B cell (primary cell): ENCODE results near the gene KCNH8. TPM values are rescaled to one million over a fixed set of nuclear protein-coding genes. Genes with fewer than 3 reads are reported as not detected.

Source experiments
- ATAC-seq: fragments of 200-7000 bp; cut with Tn5 transposase; one replicate; pipeline ENCODE4 v1.10.0; 2021; ENCODE audit warnings: low read depth, mild to moderate bottlenecking, moderate number of reproducible peaks, moderate library complexity
- CTCF ChIA-PET: fragments of 350-600 bp; sonication (Branson Sonifier 250); formaldehyde crosslinking; loops from one replicate; lab custom pipeline; 2021; ENCODE audit warnings: antibody characterized with exemption, inconsistent platforms; lab: Charles Lee
- POLR2A ChIA-PET: fragments of 350-600 bp; sonication (Branson Sonifier 250); formaldehyde crosslinking; loops from one replicate; lab custom pipeline; 2021; ENCODE audit warnings: antibody characterized with exemption; lab: Charles Lee
- DNase-seq: peaks from one replicate; pipeline ENCODE4 v3.0.0; 2013
- H2AFZ ChIP-seq: 2 replicates; pipeline ENCODE4 v1.6.1; 2012; ENCODE audit warnings: mild to moderate bottlenecking, low read depth, low read length; ENCODE audit not compliant: insufficient read depth, poor library complexity, severe bottlenecking
- H3K27ac ChIP-seq, 2 donors: 1 replicate in 1 of 2; 2 replicates in 1 of 2; pipeline ENCODE4 v1.5.1; 2012 to 2013; ENCODE audit warnings: low read length in 2 of 2, mild to moderate bottlenecking in 2 of 2, moderate library complexity in 1 of 2
- H3K27me3 ChIP-seq, 4 experiments: fragments of 200-600 bp in 1 of 4; sonication (generic) in 1 of 4; replicated peaks in 1 of 4; 1 replicate in 2 of 4; 2 replicates in 2 of 4; pipeline versions ENCODE4 v1.6.1 to v1.7.0; 2013 to 2016; ENCODE audit warnings: low read length in 3 of 4, mild to moderate bottlenecking in 2 of 4, mixed read lengths in 1 of 4, moderate library complexity in 1 of 4; ENCODE audit not compliant: insufficient read depth in 4 of 4, control insufficient read depth in 3 of 4; ENCODE audit errors: control extremely low read depth in 1 of 4
- H3K36me3 ChIP-seq, 2 experiments: replicated peaks in 1 of 2; 1 replicate in 1 of 2; 2 replicates in 1 of 2; pipeline versions ENCODE4 v1.6.1 to v1.7.1; 2013; ENCODE audit warnings: low read length in 1 of 2; ENCODE audit not compliant: insufficient read depth in 2 of 2, control insufficient read depth in 1 of 2; ENCODE audit errors: control extremely low read depth in 1 of 2, extremely low read depth in 1 of 2
- H3K4me1 ChIP-seq, 2 donors: fragments of 200-600 bp in 1 of 2; sonication (generic) in 1 of 2; 1 replicate in 1 of 2; 2 replicates in 1 of 2; pipeline versions ENCODE4 v1.5.1 to v1.6.1; 2013 to 2017; ENCODE audit warnings: low read length in 2 of 2; ENCODE audit not compliant: control insufficient read depth in 2 of 2, insufficient read depth in 2 of 2
- H3K4me2 ChIP-seq: replicated peaks from 2 replicates; pipeline ENCODE3; 2012; ENCODE audit warnings: mild to moderate bottlenecking, low read depth, low read length; ENCODE audit not compliant: poor library complexity, severe bottlenecking
- H3K4me3 ChIP-seq, 5 experiments: fragments of 200-600 bp in 1 of 5; sonication (generic) in 1 of 5; 1 replicate in 3 of 5; 2 replicates in 2 of 5; pipeline versions ENCODE4 v1.5.1 to v1.7.0; 2011 to 2016; ENCODE audit warnings: low read length in 4 of 5, mild to moderate bottlenecking in 4 of 5, low read depth in 2 of 5, control low read depth in 1 of 5, moderate library complexity in 1 of 5; ENCODE audit not compliant: insufficient read depth in 1 of 5; ENCODE audit errors: control extremely low read depth in 1 of 5, extremely low read depth in 1 of 5
- H3K79me2 ChIP-seq: fragments of 200-600 bp; sonication (generic); one replicate; pipeline ENCODE4 v1.6.0; 2016; ENCODE audit warnings: low read length; ENCODE audit not compliant: control insufficient read depth, insufficient read depth
- H3K9ac ChIP-seq: fragments of 200-600 bp; sonication (generic); 2 replicates; pipeline ENCODE4 v1.6.1; 2017; ENCODE audit warnings: mild to moderate bottlenecking, low read length, moderate library complexity
- H3K9me3 ChIP-seq, 3 donors: one replicate each; pipeline versions ENCODE4 v1.6.1 to v1.7.1; 2013; ENCODE audit warnings: low read length in 2 of 3; ENCODE audit not compliant: control insufficient read depth in 2 of 3, insufficient read depth in 1 of 3; ENCODE audit errors: control extremely low read depth in 1 of 3
- H4K20me1 ChIP-seq: 2 replicates; pipeline ENCODE4 v1.6.0; 2012; ENCODE audit warnings: mild to moderate bottlenecking, low read length; ENCODE audit not compliant: insufficient read depth, control insufficient read depth, poor library complexity, severe bottlenecking
- H3K27ac Mint-ChIP-seq: one replicate; pipeline ENCODE4 v1.8.0; 2021; ENCODE audit warnings: mixed read lengths
- H3K27me3 Mint-ChIP-seq: one replicate; pipeline ENCODE4 v1.8.0; 2021; ENCODE audit warnings: mixed read lengths
- H3K4me1 Mint-ChIP-seq: one replicate; pipeline ENCODE4 v1.8.0; 2021; ENCODE audit warnings: mixed read lengths
- H3K4me3 Mint-ChIP-seq: one replicate; pipeline ENCODE4 v1.8.0; 2021; ENCODE audit warnings: mixed read lengths
- H3K9me3 Mint-ChIP-seq: one replicate; pipeline ENCODE4 v1.8.0; 2022; ENCODE audit warnings: mixed read lengths; ENCODE audit not compliant: insufficient read depth
- EZH2 ChIP-seq: IDR thresholded peaks from 2 replicates; pipeline ENCODE4 v1.6.1; 2012; ENCODE audit warnings: borderline replicate concordance, low read depth, mild to moderate bottlenecking, moderate library complexity, low read length; ENCODE audit not compliant: insufficient read depth, poor library complexity, severe bottlenecking
- WGBS: methylation state at CpG from one replicate; pipeline ENCODE4 v1.1.5; 2013; ENCODE audit warnings: missing lambda C conversion rate; ENCODE audit not compliant: insufficient coverage; 5-methylcytosine and 5-hydroxymethylcytosine counted together
- intact Hi-C: fragments of 100-400 bp; cut with micrococcal nuclease; formaldehyde crosslinking; loops from one replicate; pipeline ENCODE4 v1.10.0; 2022
- polyA plus RNA-seq: library from polyadenylated mRNA; depleted of rRNA; stranded (reverse); fragments of >200 nt; gene quantifications from 2 replicates; pipeline ENCODE4 v1.2.3, GENCODE V29; 2012
- total RNA-seq, 2 donors: library from RNA; stranded (reverse); fragments of 120-200 nt in 1 of 2; gene quantifications; 1 replicate in 1 of 2; 2 replicates in 1 of 2; pipeline versions ENCODE4 v1.2.3 to v1.2.4, GENCODE V29; 2013 to 2022
- TF ChIP-seq, protein P1 (sequence below): fragments of 200-600 bp; IDR thresholded peaks from one replicate; pipeline ENCODE4 v1.8.0; 2022; ENCODE audit warnings: antibody characterized with exemption, mild to moderate bottlenecking

KCNH8 gene
- total and polyA plus RNA-seq, 2 donors (not counting 1 experiment from before 2014, with no cell fraction given): 4.0 to 12.7 TPM

DNA sequence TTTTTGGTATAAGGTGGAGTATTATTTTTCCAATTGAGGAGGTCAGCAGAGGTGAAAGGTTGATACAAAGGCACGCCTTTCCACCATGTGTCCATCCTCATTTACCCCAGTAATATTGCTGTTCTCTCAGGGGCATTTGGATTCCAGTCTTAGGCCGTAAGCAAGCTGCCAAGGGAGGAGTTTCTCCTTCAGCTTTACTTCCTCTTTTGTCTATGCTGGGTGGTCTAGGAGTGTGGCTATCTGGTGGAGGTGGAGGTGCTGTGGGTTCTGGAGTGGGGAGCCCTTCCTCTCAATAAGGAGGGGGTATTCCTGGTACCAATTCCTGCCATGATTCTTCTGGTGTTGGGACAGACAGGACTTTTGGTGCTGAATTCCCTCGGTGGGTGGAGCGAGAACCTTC lies 340.6 kb downstream of the KCNH8 start:
- intact Hi-C loops: no loop called here
- no peak overlapping the region for H3K4me3 Mint-ChIP-seq
- no peaks in the 10 kb centered on the region for H3K9me3 ChIP-seq
- H3K27me3 Mint-ChIP-seq: no peaks in the 10 kb centered on the region
- peaks cover 0 to 2% of the 10 kb centered on the region in 2 experiments for H3K36me3 ChIP-seq
- H3K27me3 ChIP-seq: no peaks in the 10 kb centered on the region
- H3K9ac ChIP-seq: no peak overlapping the region
- ATAC-seq (no peak), DNase-seq (peak; percentile 18)
- CTCF ChIA-PET: no interaction called here
- peak overlapping the region; percentile 56 for H3K27ac Mint-ChIP-seq
- POLR2A ChIA-PET: no interaction called here
- no peak overlapping the region for H3K27ac ChIP-seq
- H3K4me2 ChIP-seq: no peak overlapping the region
- no peak for TF ChIP-seq EZH2
- TF ChIP-seq, protein P1, sequence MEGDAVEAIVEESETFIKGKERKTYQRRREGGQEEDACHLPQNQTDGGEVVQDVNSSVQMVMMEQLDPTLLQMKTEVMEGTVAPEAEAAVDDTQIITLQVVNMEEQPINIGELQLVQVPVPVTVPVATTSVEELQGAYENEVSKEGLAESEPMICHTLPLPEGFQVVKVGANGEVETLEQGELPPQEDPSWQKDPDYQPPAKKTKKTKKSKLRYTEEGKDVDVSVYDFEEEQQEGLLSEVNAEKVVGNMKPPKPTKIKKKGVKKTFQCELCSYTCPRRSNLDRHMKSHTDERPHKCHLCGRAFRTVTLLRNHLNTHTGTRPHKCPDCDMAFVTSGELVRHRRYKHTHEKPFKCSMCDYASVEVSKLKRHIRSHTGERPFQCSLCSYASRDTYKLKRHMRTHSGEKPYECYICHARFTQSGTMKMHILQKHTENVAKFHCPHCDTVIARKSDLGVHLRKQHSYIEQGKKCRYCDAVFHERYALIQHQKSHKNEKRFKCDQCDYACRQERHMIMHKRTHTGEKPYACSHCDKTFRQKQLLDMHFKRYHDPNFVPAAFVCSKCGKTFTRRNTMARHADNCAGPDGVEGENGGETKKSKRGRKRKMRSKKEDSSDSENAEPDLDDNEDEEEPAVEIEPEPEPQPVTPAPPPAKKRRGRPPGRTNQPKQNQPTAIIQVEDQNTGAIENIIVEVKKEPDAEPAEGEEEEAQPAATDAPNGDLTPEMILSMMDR: no peak
- H3K4me1 ChIP-seq: peaks cover 6 to 8% of the 10 kb centered on the region in 2 donors
- H3K4me3 ChIP-seq: no peak overlapping the region
- H4K20me1 ChIP-seq: no peaks in the 10 kb centered on the region
- peak overlapping the region; percentile 7 for H2AFZ ChIP-seq
- no peaks in the 10 kb centered on the region for H3K9me3 Mint-ChIP-seq
- H3K4me1 Mint-ChIP-seq: peaks cover 22% of the 10 kb centered on the region
- WGBS: no CpG with 5 or more reads among the region's 4 CpGs
- no peaks in the 10 kb centered on the region for H3K79me2 ChIP-seq

DNA sequence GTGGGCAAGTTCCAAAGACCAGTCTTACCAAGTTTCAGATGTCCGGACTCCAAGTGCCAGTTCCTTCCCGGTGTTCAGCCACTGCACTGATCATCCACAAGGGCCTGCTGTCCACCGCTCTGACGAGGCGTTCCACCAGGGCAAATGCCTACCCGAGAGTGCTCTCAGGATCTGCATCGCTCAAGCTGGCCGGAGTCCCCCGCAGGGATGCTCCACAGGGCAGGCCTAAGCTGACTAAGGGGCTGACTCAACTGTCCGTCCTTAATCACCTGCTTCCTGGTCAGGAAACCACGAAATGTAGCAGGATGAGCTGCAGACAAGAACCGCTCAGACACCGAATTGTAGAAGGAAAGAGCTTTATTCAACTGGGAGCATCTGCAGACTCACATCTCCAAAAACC lies 341.6 kb downstream of the KCNH8 start:
- H3K4me3 Mint-ChIP-seq: no peak overlapping the region
- Histone ChIP-seq H3K27me3 (no peaks in the 10 kb centered on the region), H3K36me3 (peaks cover 0 to 2% of the 10 kb centered on the region in 2 experiments), H3K4me1 (peaks cover 6 to 8% of the 10 kb centered on the region in 2 donors), H3K4me3 (no peak overlapping the region), H4K20me1 (no peaks in the 10 kb centered on the region), H2AFZ (no peak overlapping the region), H3K9ac (no peak overlapping the region), H3K9me3 (peaks cover 0 to 2% (median 0%) of the 10 kb centered on the region in 3 donors), H3K27ac (no peak overlapping the region), H3K79me2 (no peaks in the 10 kb centered on the region), H3K4me2 (no peak overlapping the region)
- ATAC-seq (no peak), DNase-seq (no peak)
- intact Hi-C loops: no loop called here
- POLR2A ChIA-PET: no interaction called here
- peaks cover 2% of the 10 kb centered on the region for H3K9me3 Mint-ChIP-seq
- WGBS: 89% methylated on average over 13 of the region's 13 CpGs
- TF ChIP-seq, protein P1: no peak
- TF ChIP-seq EZH2: no peak
- CTCF ChIA-PET: no interaction called here
- H3K27me3 Mint-ChIP-seq: no peaks in the 10 kb centered on the region
- H3K4me1 Mint-ChIP-seq: peaks cover 22% of the 10 kb centered on the region
- no peak overlapping the region for H3K27ac Mint-ChIP-seq
